Heart left ventricle (tissue), 16 donors: Measurements from ENCODE around the gene AP1G2. TPM values are rescaled to one million over a fixed set of nuclear protein-coding genes. Genes with fewer than 3 reads are reported as not detected.
A peak's percentile ranks its signal among the peaks of the same experiment; 100 is the strongest.

Source experiments
- ATAC-seq, 4 donors: fragments of 200-7000 bp; cut with Tn5 transposase; one replicate each; pipeline ENCODE4 v1.9.1; 2020 to 2022; ENCODE audit warnings: moderate library complexity in 4 of 4, mild to moderate bottlenecking in 3 of 4, moderate number of reproducible peaks in 1 of 4
- DNase-seq, 5 donors: peaks; one replicate each; pipeline ENCODE4 v3.0.0-alpha.2; 2020
- H3K27ac ChIP-seq, 12 donors: fragments of 200-600 bp; sonication (generic) in 4 of 12; one replicate each; pipeline versions ENCODE4 v1.5.0 to v1.8.0; 2016 to 2022; ENCODE audit warnings: mild to moderate bottlenecking in 2 of 12
- H3K27me3 ChIP-seq, 9 donors: fragments of 200-600 bp; sonication (generic) in 2 of 9; one replicate each; pipeline versions ENCODE4 v1.5.1 to v1.8.0; 2016 to 2022; ENCODE audit warnings: mild to moderate bottlenecking in 3 of 9
- H3K36me3 ChIP-seq, 9 donors: fragments of 200-600 bp; sonication (generic) in 2 of 9; one replicate each; pipeline versions ENCODE4 v1.5.0 to v1.8.0; 2018 to 2022; ENCODE audit warnings: mild to moderate bottlenecking in 2 of 9
- H3K4me1 ChIP-seq, 12 donors: fragments of 200-600 bp; sonication (generic) in 4 of 12; one replicate each; pipeline versions ENCODE4 v1.5.0 to v1.8.0; 2016 to 2022; ENCODE audit warnings: mild to moderate bottlenecking in 3 of 12
- H3K4me3 ChIP-seq, 12 donors: fragments of 200-600 bp; sonication (generic) in 4 of 12; one replicate each; pipeline versions ENCODE4 v1.5.0 to v1.8.0; 2017 to 2022; ENCODE audit warnings: mild to moderate bottlenecking in 9 of 12, moderate library complexity in 4 of 12
- H3K9me3 ChIP-seq, 12 donors: fragments of 200-600 bp; sonication (generic) in 4 of 12; one replicate each; pipeline versions ENCODE4 v1.5.0 to v1.8.0; 2016 to 2022; ENCODE audit warnings: mild to moderate bottlenecking in 1 of 12
- POLR2A ChIP-seq, 2 donors: fragments of 450-650 bp; IDR thresholded peaks; one replicate each; pipeline ENCODE4 v1.6.1; 2017; ENCODE audit warnings: antibody characterized with exemption in 2 of 2, mild to moderate bottlenecking in 2 of 2, moderate library complexity in 2 of 2
- WGBS, 4 donors: extraction: QIAGEN DNeasy Blood & Tissue Kit in 2 of 4; methylation state at CpG; one replicate each; pipeline versions ENCODE4 v1.1.5 to v1.1.7; 2013 to 2018; 5-methylcytosine and 5-hydroxymethylcytosine counted together
- intact Hi-C, 10 donors: fragments of 100-400 bp; cut with DNase I; formaldehyde crosslinking; loops; one replicate each; pipeline versions ENCODE4 v1.11.1 to v1.14.2; 2022
- polyA plus RNA-seq, 2 donors: library from polyadenylated mRNA; stranded (reverse); fragments of 200-250 nt; gene quantifications; one replicate each; pipeline ENCODE4 v1.2.3, GENCODE V29; 2013
- total RNA-seq, 9 donors: library from RNA; depleted of rRNA in 2 of 9; stranded (reverse); fragments of >200 nt in 2 of 9; fragmentation: NEBNext Ultra II Directional in 3 of 9; extraction: Animal tissue kit (Norgen Biotek cat#: 25700) in 3 of 9; gene quantifications; one replicate each; pipeline versions ENCODE4 v1.1.0 to v1.2.4, GENCODE V29; 2016 to 2023
- TF ChIP-seq, protein P1 (sequence below), 12 donors: fragments of 200-600 bp; sonication (generic) in 4 of 12; IDR thresholded peaks; one replicate each; pipeline versions ENCODE4 v1.5.0 to v1.8.0; 2018 to 2022; ENCODE audit warnings: antibody characterized with exemption in 12 of 12, mild to moderate bottlenecking in 5 of 12
- donor health status: ischemic (EF 13 %, LVEDD 7.1; RV severe dilation, severe dysfunction).
- donor health status: healthy with polysubstance abuse.
- donor health status: DM: no; HTN: yes; CAD: no.
- donor health status: DM: no; HTN: no; CAD: no.
- donor health status: ischemic (EF 25% LVEDD 6.9; RV normal size, moderate dysfunction).
- donor health status: ischemic (EF 25% LVEDD 5.7; RV mildly dilated, moderate dysfunction).
- donor health status: healthy.
- donor health status: DM: yes; HTN: yes; CAD: no.
- donor health status: ischemic (EF 35%, LVEDD 5.7; RV mildly dilated, moderate dysfunction).
- donor health status: nonischemic (EF 11% LVEDD 7.7; RV severe dilation, severe dysfunction).
- donor health status: DM: yes; HTN: yes; CAD: no.
- donor health status: PGD.
- donor health status: ischemic (EF 29% LVEDD 5.4; RV normal size, mild dysfunction).
- donor health status: nonischemic (EF 23%, LVEDD 6.1; RV moderate dilation, normal function).

The AP1G2 gene
- total and polyA plus RNA-seq, 11 donors: 7.2 to 33.8 (median 11.6) TPM

DNA sequence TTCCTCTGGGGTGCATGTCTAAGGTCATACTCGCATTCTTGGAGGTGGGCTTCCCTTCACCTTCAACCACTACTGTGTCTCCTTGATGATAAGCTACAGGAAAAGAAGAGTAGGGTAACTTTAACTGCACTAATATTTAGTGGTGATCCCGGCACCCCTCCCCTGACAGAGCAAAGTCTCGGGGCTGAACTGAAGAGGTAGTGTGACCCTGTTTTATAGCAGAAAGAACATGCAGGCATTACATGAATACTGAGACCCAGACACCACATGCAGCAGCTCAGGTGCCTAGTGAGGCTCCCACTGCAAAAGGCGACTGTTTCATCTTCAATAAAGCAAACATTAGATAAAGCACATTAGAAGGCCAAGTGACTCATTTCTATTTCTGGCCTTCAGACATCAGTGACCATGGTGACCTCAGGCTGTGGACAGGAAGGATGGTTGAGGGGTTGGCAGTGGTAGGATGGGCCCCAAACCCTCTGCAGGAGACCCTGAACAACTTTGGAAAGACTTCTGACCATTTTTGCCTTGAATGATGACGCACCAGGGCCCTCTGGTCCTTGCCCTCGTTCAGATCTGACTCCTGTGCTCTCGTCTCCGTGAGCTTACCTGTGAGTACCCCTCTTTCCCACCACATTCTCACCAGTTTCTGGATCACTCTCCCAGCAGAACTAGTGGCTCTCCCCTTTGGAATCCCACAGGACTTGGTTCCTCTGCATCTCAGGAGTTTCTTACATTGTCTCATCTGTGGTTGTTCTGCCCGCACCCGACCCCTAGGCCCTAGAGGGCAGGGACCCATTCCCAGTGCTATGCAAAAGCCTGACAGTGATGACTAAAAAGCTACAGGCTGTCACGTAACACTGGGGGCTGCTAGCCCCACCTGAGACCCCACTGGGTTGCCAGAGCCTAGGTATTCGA lies 34.8 kb upstream of the AP1G2 start:
- H3K4me1 ChIP-seq: peaks cover 0 to 10% (median 0%) of the 10 kb centered on the region in 12 donors
- H3K4me3 ChIP-seq: no peak overlapping the region
- TF ChIP-seq, protein P1, sequence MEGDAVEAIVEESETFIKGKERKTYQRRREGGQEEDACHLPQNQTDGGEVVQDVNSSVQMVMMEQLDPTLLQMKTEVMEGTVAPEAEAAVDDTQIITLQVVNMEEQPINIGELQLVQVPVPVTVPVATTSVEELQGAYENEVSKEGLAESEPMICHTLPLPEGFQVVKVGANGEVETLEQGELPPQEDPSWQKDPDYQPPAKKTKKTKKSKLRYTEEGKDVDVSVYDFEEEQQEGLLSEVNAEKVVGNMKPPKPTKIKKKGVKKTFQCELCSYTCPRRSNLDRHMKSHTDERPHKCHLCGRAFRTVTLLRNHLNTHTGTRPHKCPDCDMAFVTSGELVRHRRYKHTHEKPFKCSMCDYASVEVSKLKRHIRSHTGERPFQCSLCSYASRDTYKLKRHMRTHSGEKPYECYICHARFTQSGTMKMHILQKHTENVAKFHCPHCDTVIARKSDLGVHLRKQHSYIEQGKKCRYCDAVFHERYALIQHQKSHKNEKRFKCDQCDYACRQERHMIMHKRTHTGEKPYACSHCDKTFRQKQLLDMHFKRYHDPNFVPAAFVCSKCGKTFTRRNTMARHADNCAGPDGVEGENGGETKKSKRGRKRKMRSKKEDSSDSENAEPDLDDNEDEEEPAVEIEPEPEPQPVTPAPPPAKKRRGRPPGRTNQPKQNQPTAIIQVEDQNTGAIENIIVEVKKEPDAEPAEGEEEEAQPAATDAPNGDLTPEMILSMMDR (IDR thresholded peaks at IDR 0.05): no peak
- TF ChIP-seq POLR2A (IDR thresholded peaks at IDR 0.05): no peak
- no peak overlapping the region for H3K27ac ChIP-seq
- DNase-seq (no peak), ATAC-seq (peak in 3 of 4 donors; percentile 63 to 84 (median 75))
- no peaks in the 10 kb centered on the region for H3K27me3 ChIP-seq
- H3K9me3 ChIP-seq: peaks cover 0 to 7% (median 0%) of the 10 kb centered on the region in 12 donors
- intact Hi-C loops: no loop called here
- H3K36me3 ChIP-seq: no peaks in the 10 kb centered on the region
- 75 to 83% (median 78%) methylated on average over 12 of the region's 12 CpGs for WGBS, 4 donors

GRCh38 chr14:23601845-23602180 lies 34.2 kb upstream of the AP1G2 start:
- no peak for TF ChIP-seq POLR2A (IDR thresholded peaks at IDR 0.05)
- TF ChIP-seq, protein P1 (IDR thresholded peaks at IDR 0.05): no peak
- Histone ChIP-seq H3K4me1 (peaks cover 0 to 10% (median 0%) of the 10 kb centered on the region in 12 donors), H3K36me3 (no peaks in the 10 kb centered on the region), H3K9me3 (peaks cover 0 to 7% (median 0%) of the 10 kb centered on the region in 12 donors), H3K27ac (no peak overlapping the region), H3K4me3 (no peak overlapping the region), H3K27me3 (peaks cover 0 to 2% (median 0%) of the 10 kb centered on the region in 9 donors)
- no peak for DNase-seq
- WGBS, 4 donors: 0 to 53% (median 37%) methylated on average over 1 of the region's 1 CpG
- ATAC-seq: peak in 1 of 4 donors; percentile 14
- intact Hi-C loops: no loop called here

GRCh38 chr14:23601424-23601823 lies 33.8 kb upstream of the AP1G2 start:
- intact Hi-C loops: no loop called here
- no peaks in the 10 kb centered on the region for H3K36me3 ChIP-seq
- H3K4me3 ChIP-seq: no peak overlapping the region
- no peak for TF ChIP-seq POLR2A (IDR thresholded peaks at IDR 0.05)
- TF ChIP-seq, protein P1 (IDR thresholded peaks at IDR 0.05): no peak
- H3K4me1 ChIP-seq: peaks cover 0 to 10% (median 0%) of the 10 kb centered on the region in 12 donors
- H3K27me3 ChIP-seq: peaks cover 0 to 4% (median 0%) of the 10 kb centered on the region in 9 donors
- no peak for ATAC-seq
- no peak overlapping the region for H3K27ac ChIP-seq
- no peak for DNase-seq
- peaks cover 0 to 7% (median 0%) of the 10 kb centered on the region in 12 donors for H3K9me3 ChIP-seq

DNA sequence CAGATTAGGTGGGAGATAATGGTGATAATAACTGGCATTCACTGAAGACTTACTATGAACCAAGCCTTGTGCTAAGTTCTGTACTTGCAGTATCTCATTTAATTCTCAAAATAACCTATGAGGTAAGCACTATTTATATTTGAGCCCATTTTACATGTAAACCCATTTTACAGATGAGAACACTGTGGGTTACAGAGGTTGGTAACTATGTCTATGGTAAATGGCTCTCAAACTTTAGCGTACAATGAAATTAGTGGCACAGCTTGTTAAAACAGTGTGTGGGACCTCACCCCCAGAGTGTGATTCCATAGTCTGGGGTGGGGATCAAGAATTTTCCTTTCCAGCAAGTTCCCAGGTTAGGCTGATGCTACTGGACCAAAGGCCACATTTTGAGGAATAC lies 33.2 kb upstream of the AP1G2 start:
- H3K4me3 ChIP-seq: no peak overlapping the region
- H3K9me3 ChIP-seq: peaks cover 0 to 7% (median 0%) of the 10 kb centered on the region in 12 donors
- H3K36me3 ChIP-seq: no peaks in the 10 kb centered on the region
- peaks cover 0 to 10% (median 0%) of the 10 kb centered on the region in 12 donors for H3K4me1 ChIP-seq
- TF ChIP-seq POLR2A (IDR thresholded peaks at IDR 0.05): no peak
- TF ChIP-seq, protein P1 (IDR thresholded peaks at IDR 0.05): no peak
- DNase-seq (no peak), ATAC-seq (no peak)
- peaks cover 0 to 4% (median 0%) of the 10 kb centered on the region in 9 donors for H3K27me3 ChIP-seq
- WGBS, 4 donors: 93 to 99% (median 96%) methylated on average over 1 of the region's 1 CpG
- intact Hi-C loops: no loop called here
- H3K27ac ChIP-seq: no peak overlapping the region
